Globus pallidus (tissue), 1 donor: ENCODE measurements around the gene OR1L6.

Experiments
- DNase-seq: peaks from one replicate; pipeline ENCODE4 v3.0.0-alpha.2; 2015; ENCODE audit warnings: low spot score

The OR1L6 gene

GRCh38 chr9:122742003-122742402 lies at the start of gene OR1L6:
Gene OR1L6, plus strand, starts transcription at chr9:122742303. Its CDS starts 7,545 bp downstream, at chr9:122749848.
- no peak for DNase-seq

DNA sequence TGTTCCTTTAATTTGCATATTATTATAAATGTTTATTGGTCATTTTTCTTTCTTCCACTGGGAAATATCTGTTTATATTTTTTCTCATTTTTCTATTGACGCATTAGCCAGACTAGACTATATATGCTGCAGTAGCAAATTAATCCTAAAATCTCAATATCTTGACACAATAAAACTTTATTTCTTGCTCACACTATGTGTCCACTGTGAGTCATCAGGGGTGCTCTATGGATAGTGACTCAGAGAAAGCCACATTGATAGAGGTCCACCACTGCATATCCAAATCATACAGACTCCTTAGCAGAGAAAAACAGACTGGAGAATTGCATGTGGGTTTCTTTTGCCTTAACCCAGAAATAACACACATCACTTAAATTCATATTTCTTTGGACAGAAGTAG lies 46.4 kb upstream of the OR1L6 start:
- no peak for DNase-seq

- no peak for DNase-seq
These were observed 24.1 kb upstream of the OR1L6 start for GRCh38 chr9:122718038-122718437.

- no peak for DNase-seq
These were observed 22.9 kb upstream of the OR1L6 start for GRCh38 chr9:122719218-122719617.

DNA sequence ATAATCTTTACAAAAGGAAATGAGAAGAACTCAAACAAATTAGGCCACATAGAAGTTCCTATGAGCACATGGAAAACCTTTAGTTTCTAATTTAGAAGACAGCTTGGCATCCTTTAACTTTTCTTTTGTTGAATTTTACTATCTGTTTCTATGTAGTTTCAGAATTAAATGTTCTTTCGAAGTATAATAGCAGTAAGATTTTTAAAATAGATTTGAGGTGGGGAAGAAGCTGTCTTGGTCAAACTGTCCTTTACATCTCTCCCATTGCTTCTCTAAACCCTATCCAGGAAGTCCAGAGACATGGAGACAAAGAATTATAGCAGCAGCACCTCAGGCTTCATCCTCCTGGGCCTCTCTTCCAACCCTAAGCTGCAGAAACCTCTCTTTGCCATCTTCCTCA lies 18.4 kb upstream of the OR1L6 start, which contains the start of gene OR1L4:
OR1L4 (plus strand) TSS at position 301 of the 400 bp plus-strand sequence; CDS start at position 301, 0 bp downstream.
- DNase-seq, result no peak

DNA sequence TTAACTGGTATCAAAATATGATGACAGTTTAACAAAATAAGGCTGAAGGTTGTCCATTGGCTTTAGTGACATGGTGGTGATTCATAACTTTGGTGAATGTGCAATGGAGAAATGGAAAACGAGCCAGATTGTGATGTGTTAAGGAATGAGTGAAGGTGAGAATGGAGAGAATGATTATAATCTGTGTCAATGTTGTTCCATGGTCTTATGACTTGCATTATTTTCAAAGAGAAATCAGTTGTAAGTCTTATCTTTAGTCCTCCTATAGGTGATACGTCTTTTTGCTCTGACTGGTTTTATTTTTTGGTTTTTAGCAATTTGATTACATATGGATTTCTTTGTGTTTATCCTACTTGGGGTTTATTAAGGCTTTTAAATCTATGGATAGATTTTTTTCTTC lies 12.7 kb downstream of the OR1L6 start:
- DNase-seq, result no peak

DNA sequence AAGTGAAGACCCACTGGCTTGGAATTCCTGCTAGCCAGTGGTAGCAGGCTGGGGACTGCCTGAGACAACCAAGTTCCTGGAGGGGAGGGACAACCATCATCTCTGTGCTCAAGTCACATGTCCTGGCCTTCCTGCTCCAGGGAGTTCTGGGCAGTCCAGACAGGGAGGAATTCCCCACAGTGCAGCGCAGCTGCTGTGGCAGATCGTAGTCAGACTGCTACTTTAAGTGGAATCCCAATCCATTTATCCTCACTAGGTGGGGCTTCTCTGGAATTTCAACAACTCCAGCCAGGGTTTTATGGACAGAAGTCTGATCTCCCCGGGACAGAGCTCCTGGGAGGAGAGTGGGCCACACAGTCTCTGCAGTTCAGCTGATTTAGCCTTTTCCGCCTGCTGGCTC lies 25.7 kb downstream of the OR1L6 start:
- no peak for DNase-seq

DNA sequence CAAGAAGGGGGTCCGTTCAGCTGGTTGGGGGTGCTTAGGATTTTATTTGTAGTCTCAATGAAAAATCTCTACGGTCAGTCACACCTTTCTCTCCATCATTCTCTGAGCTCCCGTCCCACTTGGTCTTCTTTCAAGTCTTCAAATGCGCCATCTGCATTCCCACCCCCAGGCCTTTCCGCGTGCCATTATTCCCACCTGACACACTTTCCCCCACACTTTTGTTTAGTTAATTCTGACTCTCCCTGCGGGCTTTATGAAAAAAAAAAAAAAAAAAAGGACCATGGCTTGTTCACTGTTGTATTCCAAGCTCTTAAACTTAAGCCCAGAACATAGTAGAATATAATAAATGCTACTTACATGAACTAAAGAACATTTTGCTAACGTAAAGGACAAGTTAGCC lies 34.9 kb downstream of the OR1L6 start:
- no peak for DNase-seq

- no peak for DNase-seq
These were observed 36.0 kb downstream of the OR1L6 start for GRCh38 chr9:122777935-122778627.

GRCh38 chr9:122779181-122779580 lies 37.1 kb downstream of the OR1L6 start:
- DNase-seq, result no peak

- no peak for DNase-seq
These were observed 37.9 kb downstream of the OR1L6 start for GRCh38 chr9:122780026-122780425.

DNA sequence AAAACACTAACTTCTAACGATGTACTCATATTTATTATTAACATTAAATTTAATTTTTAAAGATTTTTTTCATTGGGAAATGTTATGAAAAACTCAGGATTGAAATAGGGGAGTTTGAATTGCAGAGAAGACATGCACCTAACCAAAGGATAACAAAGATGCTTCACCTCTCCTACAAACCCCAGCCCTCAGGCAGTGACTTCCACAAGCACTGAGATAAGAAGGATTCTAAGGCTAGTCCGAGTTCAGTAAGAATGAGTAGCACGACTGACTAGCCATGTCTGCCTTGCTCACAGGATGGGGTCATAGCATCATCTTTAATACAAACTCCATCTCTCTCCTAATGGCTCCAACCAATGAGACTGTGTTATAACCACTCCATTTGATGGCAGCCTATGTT lies 39.6 kb downstream of the OR1L6 start:
- DNase-seq, result no peak

GRCh38 chr9:122785269-122785668 lies 43.2 kb downstream of the OR1L6 start:
- no peak for DNase-seq

DNA sequence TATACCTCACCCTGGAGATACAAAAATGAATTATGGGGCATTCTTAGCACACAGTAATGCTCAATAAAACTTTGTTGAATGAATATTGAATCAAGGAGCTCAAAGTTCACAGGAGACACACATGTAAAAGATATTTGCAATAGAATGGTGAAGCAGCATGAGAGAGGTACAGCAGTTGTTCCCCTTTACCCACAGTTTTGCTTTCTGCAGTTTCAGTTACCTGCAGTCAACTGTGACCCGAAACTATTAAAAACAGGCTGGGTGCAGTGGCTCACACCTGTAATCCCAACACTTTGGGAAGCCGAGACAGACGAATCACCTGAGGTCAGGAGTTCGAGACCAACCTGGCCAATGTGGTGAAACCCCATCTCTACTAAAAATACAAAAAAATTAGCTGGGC lies 44.2 kb downstream of the OR1L6 start:
- no peak for DNase-seq

- no peak for DNase-seq
These were observed 46.7 kb downstream of the OR1L6 start, which contains the start of gene OR5C1 for GRCh38 chr9:122788831-122789230. Gene OR5C1, plus strand, starts transcription at chr9:122788933. Its CDS starts 0 bp downstream, at chr9:122788933.

DNA sequence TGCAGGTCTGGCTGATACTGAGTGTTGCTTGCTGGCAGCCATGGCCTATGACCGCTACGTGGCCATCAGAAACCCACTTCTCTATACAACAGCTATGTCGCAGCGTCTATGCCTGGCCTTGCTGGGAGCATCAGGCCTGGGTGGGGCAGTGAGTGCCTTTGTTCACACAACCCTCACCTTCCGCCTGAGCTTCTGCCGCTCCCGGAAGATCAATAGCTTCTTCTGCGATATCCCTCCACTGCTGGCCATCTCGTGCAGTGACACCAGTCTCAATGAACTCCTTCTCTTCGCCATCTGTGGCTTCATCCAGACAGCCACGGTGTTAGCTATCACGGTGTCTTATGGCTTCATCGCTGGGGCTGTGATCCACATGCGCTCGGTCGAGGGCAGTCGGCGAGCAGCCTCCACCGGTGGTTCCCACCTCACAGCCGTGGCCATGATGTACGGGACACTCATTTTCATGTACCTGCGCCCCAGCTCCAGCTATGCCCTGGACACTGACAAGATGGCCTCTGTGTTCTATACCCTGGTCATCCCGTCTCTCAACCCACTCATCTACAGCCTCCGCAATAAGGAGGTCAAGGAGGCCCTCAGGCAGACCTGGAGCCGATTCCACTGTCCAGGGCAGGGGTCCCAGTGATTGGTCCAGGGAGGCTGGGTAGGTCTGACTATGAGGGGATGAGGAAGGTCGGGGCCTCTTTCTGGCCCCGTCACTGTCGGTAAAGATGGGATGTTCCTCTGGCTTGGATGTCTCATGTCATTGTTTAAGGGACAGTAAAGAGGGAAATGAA lies 47.3 kb downstream of the OR1L6 start:
- no peak for DNase-seq

- DNase-seq, result no peak
These were observed 50.0 kb downstream of the OR1L6 start for GRCh38 chr9:122791872-122792669.

GRCh38 chr9:122797316-122798063 lies 55.4 kb downstream of the OR1L6 start:
- DNase-seq, result no peak
